H1 (cell line): ENCODE results near the gene TAC4. TPM values are rescaled to one million over a fixed set of nuclear protein-coding genes. Genes with fewer than 3 reads are reported as not detected.

Experiments used
- CTCF ChIA-PET: fragments of 300-600 bp; sonication (Branson Sonifier 250); formaldehyde crosslinking; loops from one replicate; lab custom pipeline; 2021; ENCODE audit not compliant: partially characterized antibody; lab: Charles Lee
- POLR2A ChIA-PET: fragments of 300-600 bp; sonication (Branson Sonifier 250); formaldehyde crosslinking; loops from one replicate; lab custom pipeline; 2021; ENCODE audit warnings: inconsistent platforms; ENCODE audit not compliant: partially characterized antibody; lab: Charles Lee
- DNase-seq, 2 experiments: peaks; one replicate each; pipeline versions ENCODE4 v3.0.0 to v3.0.0-alpha.2; 2010 to 2022; ENCODE audit warnings: low spot score in 2 of 2, low read depth in 1 of 2, mixed read lengths in 1 of 2
- FAIRE-seq: peaks from 2 replicates; lab custom pipeline; 2011; peaks lifted over from hg19 to GRCh38; lab: Jason Lieb, UNC
- H2AFZ ChIP-seq: 2 replicates; pipeline ENCODE4 v1.8.1; 2012; ENCODE audit warnings: low read length, inconsistent platforms
- H2AK5ac ChIP-seq: 2 replicates; pipeline ENCODE4 v1.6.1; 2013; ENCODE audit warnings: low read depth, low read length
- H2BK120ac ChIP-seq: replicated peaks from 2 replicates; pipeline ENCODE3; 2013; ENCODE audit warnings: low read depth, low read length, inconsistent platforms
- H2BK12ac ChIP-seq: 2 replicates; pipeline ENCODE4 v1.6.1; 2013; ENCODE audit warnings: low read depth, low read length
- H2BK15ac ChIP-seq: 2 replicates; pipeline ENCODE4 v1.6.1; 2013; ENCODE audit warnings: low read length
- H2BK20ac ChIP-seq: 2 replicates; pipeline ENCODE4 v1.6.1; 2013; ENCODE audit warnings: low read length
- H2BK5ac ChIP-seq: 2 replicates; pipeline ENCODE4 v1.6.1; 2013; ENCODE audit warnings: low read depth, low read length
- H3K14ac ChIP-seq: 2 replicates; pipeline ENCODE4 v1.6.1; 2013; ENCODE audit warnings: inconsistent platforms; ENCODE audit not compliant: insufficient read length
- H3K18ac ChIP-seq: 2 replicates; pipeline ENCODE4 v1.6.1; 2013; ENCODE audit warnings: low read length; ENCODE audit errors: extremely low read depth
- H3K23ac ChIP-seq: 2 replicates; pipeline ENCODE4 v1.6.1; 2013; ENCODE audit warnings: inconsistent platforms; ENCODE audit not compliant: insufficient read length
- H3K23me2 ChIP-seq: 2 replicates; pipeline ENCODE4 v1.6.1; 2013; ENCODE audit warnings: low read depth, low read length
- H3K27ac ChIP-seq: 2 replicates; pipeline ENCODE4 v1.6.1; 2011; ENCODE audit warnings: low read depth, low read length, inconsistent platforms
- H3K27me3 ChIP-seq, 4 experiments: replicated peaks in 1 of 4; 1 replicate in 1 of 4; 2 replicates in 3 of 4; pipeline versions ENCODE4 v1.6.1 to v1.8.1; 2011 to 2013; ENCODE audit warnings: low read length in 3 of 4, mild to moderate bottlenecking in 3 of 4, inconsistent platforms in 2 of 4, mixed read lengths in 2 of 4, moderate library complexity in 1 of 4; ENCODE audit not compliant: control insufficient read depth in 3 of 4, insufficient read depth in 3 of 4; ENCODE audit errors: extremely low read depth in 1 of 4
- H3K36me3 ChIP-seq, 4 experiments: 2 replicates each; pipeline versions ENCODE4 v1.6.1 to v1.8.1; 2011 to 2013; ENCODE audit warnings: mild to moderate bottlenecking in 4 of 4, low read length in 3 of 4, moderate library complexity in 2 of 4, control low read depth in 1 of 4, inconsistent platforms in 1 of 4; ENCODE audit not compliant: insufficient read depth in 4 of 4, control insufficient read depth in 2 of 4
- H3K4ac ChIP-seq: replicated peaks from 2 replicates; pipeline ENCODE3; 2013; ENCODE audit warnings: low read length, low read depth, mixed read lengths, inconsistent platforms; ENCODE audit not compliant: insufficient read length
- H3K4me1 ChIP-seq, 4 experiments: replicated peaks in 1 of 4; 1 replicate in 1 of 4; 2 replicates in 3 of 4; pipeline versions ENCODE4 v1.6.1 to v1.8.1; 2011 to 2013; ENCODE audit warnings: low read length in 3 of 4, inconsistent platforms in 2 of 4, mixed read lengths in 1 of 4; ENCODE audit not compliant: insufficient read depth in 4 of 4, control insufficient read depth in 3 of 4
- H3K4me2 ChIP-seq, 2 experiments: 2 replicates each; pipeline versions ENCODE4 v1.6.1 to v1.8.1; 2011 to 2013; ENCODE audit warnings: low read depth in 2 of 2, low read length in 2 of 2, control low read depth in 1 of 2, inconsistent platforms in 1 of 2, mild to moderate bottlenecking in 1 of 2; ENCODE audit not compliant: insufficient read depth in 1 of 2
- H3K4me3 ChIP-seq, 4 experiments: fragments of 200-600, 300-600 bp in 1 of 4; sonication (generic), shearing (Covaris generic), sonication (Bioruptor Twin) in 1 of 4; 2 replicates each; pipeline versions ENCODE4 v1.5.1 to v1.8.1; 2011 to 2016; ENCODE audit warnings: low read length in 4 of 4, low read depth in 3 of 4, control low read depth in 2 of 4, inconsistent platforms in 2 of 4, mild to moderate bottlenecking in 2 of 4, mixed read lengths in 1 of 4, moderate library complexity in 1 of 4; ENCODE audit not compliant: insufficient read depth in 2 of 4; ENCODE audit errors: extremely low read depth in 1 of 4
- H3K56ac ChIP-seq: replicated peaks from 2 replicates; pipeline ENCODE3; 2013; ENCODE audit warnings: low read depth, mild to moderate bottlenecking, mixed read lengths, low read length, inconsistent platforms; ENCODE audit not compliant: insufficient read length
- H3K79me1 ChIP-seq: 2 replicates; pipeline ENCODE4 v1.6.1; 2013; ENCODE audit warnings: low read depth, low read length, control low read depth
- H3K79me2 ChIP-seq, 2 experiments: 2 replicates each; pipeline versions ENCODE4 v1.6.1 to v1.8.1; 2012 to 2013; ENCODE audit warnings: low read length in 2 of 2, mild to moderate bottlenecking in 2 of 2, inconsistent platforms in 1 of 2; ENCODE audit not compliant: insufficient read depth in 2 of 2, control insufficient read depth in 1 of 2
- H3K9ac ChIP-seq, 4 experiments: replicated peaks in 1 of 4; 1 replicate in 1 of 4; 2 replicates in 3 of 4; pipeline versions ENCODE4 v1.6.1 to v1.8.1; 2011 to 2013; ENCODE audit warnings: low read depth in 3 of 4, low read length in 3 of 4, control low read depth in 2 of 4, mild to moderate bottlenecking in 2 of 4, moderate library complexity in 2 of 4, inconsistent platforms in 1 of 4; ENCODE audit errors: extremely low read depth in 1 of 4
- H3K9me3 ChIP-seq, 2 experiments: 2 replicates each; pipeline versions ENCODE4 v1.6.1 to v1.8.1; 2012 to 2013; ENCODE audit warnings: mild to moderate bottlenecking in 2 of 2, moderate library complexity in 2 of 2, control low read depth in 1 of 2, inconsistent platforms in 1 of 2, low read depth in 1 of 2, low read length in 1 of 2, mixed read lengths in 1 of 2; ENCODE audit not compliant: insufficient read depth in 2 of 2
- H4K20me1 ChIP-seq, 2 experiments: replicated peaks in 1 of 2; 2 replicates each; pipeline versions ENCODE3 to v1.8.1; 2011 to 2013; ENCODE audit warnings: inconsistent platforms in 2 of 2, low read length in 2 of 2, mild to moderate bottlenecking in 1 of 2; ENCODE audit not compliant: insufficient read depth in 2 of 2, control insufficient read depth in 1 of 2
- H4K5ac ChIP-seq: 2 replicates; pipeline ENCODE4 v1.6.1; 2013; ENCODE audit warnings: low read length, low read depth, mixed read lengths, inconsistent platforms; ENCODE audit not compliant: insufficient read length
- H4K8ac ChIP-seq: 2 replicates; pipeline ENCODE4 v1.8.0; 2013; ENCODE audit warnings: mild to moderate bottlenecking, moderate library complexity, low read length, inconsistent platforms; ENCODE audit not compliant: insufficient read depth; ENCODE audit errors: extremely low read depth
- H4K91ac ChIP-seq: replicated peaks from 2 replicates; pipeline ENCODE3; 2013; ENCODE audit warnings: low read length, mixed read lengths, inconsistent platforms; ENCODE audit not compliant: insufficient read length
- EZH2 ChIP-seq: fragments of 200-600 bp; sonication (generic); IDR thresholded peaks from 2 replicates; pipeline ENCODE4 v1.7.1; 2012; ENCODE audit warnings: low read depth, mild to moderate bottlenecking, moderate library complexity, low read length, inconsistent platforms; ENCODE audit not compliant: severe bottlenecking
- WGBS, 2 experiments: shearing (Covaris generic) in 1 of 2; methylation state at CpG; one replicate each; pipeline versions ENCODE4 v1.1.6 to v1.1.7; 2013 to 2015; ENCODE audit warnings: low lambda C conversion rate in 2 of 2, mixed read lengths in 2 of 2, inconsistent platforms in 1 of 2, low coverage in 1 of 2, missing lambda C conversion rate in 1 of 2; ENCODE audit not compliant: insufficient replicate concordance in 2 of 2, insufficient coverage in 1 of 2, insufficient read length in 1 of 2; ENCODE audit errors: extremely low coverage in 1 of 2, missing lambda C conversion rate in 1 of 2; 5-methylcytosine and 5-hydroxymethylcytosine counted together
- polyA plus RNA-seq, 7 experiments: library from polyadenylated mRNA; depleted of rRNA in 3 of 7; stranded (reverse) in 5 of 7; unstranded in 2 of 7; fragments of >200 nt in 5 of 7; fragments of 200-250 nt in 2 of 7; gene quantifications; 1 replicate in 5 of 7; 2 replicates in 1 of 7; 4 replicates in 1 of 7; pipeline versions ENCODE4 v1.2.1 to v1.2.3, GENCODE V29; 2011 to 2013; ENCODE audit warnings: missing spikeins in 2 of 7, mixed read lengths in 2 of 7
- total RNA-seq: library from RNA; stranded (reverse); fragmentation: NEBNext Ultra II Directional; extraction: Animal tissue kit (Norgen Biotek cat#: 25700); gene quantifications from 2 replicates; pipeline ENCODE4 v1.2.1, GENCODE V29; 2021

Gene TAC4
- total and polyA plus RNA-seq, 2 of the 8 experiments (the other 6 are each of a cell fraction or from before 2014, with no cell fraction given), result 0.15 TPM; not detected in 1

- CTCF ChIA-PET, result interaction anchor here (10.0 kb wide), 1 partner anchor 105 kb away, joined by 109 read pairs; the partner anchor contains the start of gene DLX3
- Histone ChIP-seq H4K91ac (no peak overlapping the region), H4K5ac (no peak overlapping the region), H3K79me2 (no peaks in the 10 kb centered on the region), H2BK120ac (no peak overlapping the region), H2BK12ac (0 out of 2 replicates have a peak overlapping the region, but pooled peaks have one; percentile 85), H3K18ac (no peak overlapping the region), H3K23me2 (no peaks in the 10 kb centered on the region; the same call in 1 of the 2 replicates), H3K23ac (no peak overlapping the region), H3K9me3 (no peaks in the 10 kb centered on the region), H3K4me2 (no peak overlapping the region; a peak in 1 of 4 replicates), H4K8ac (no peak overlapping the region), H3K4me1 (peaks cover 4 to 16% (median 13%) of the 10 kb centered on the region in 4 experiments), H2BK20ac (no peak overlapping the region), H2BK15ac (no peak overlapping the region), H3K79me1 (no peaks in the 10 kb centered on the region), H2BK5ac (no peak overlapping the region), H2AFZ (no peak overlapping the region), H4K20me1 (no peaks in the 10 kb centered on the region), H3K14ac (no peak overlapping the region), H3K4me3 (no peak overlapping the region), H3K27ac (no peak overlapping the region), H3K56ac (no peak overlapping the region), H3K4ac (no peak overlapping the region), H3K36me3 (no peaks in the 10 kb centered on the region), H2AK5ac (no peak overlapping the region), H3K27me3 (peaks cover 3 to 29% (median 24%) of the 10 kb centered on the region in 4 experiments), H3K9ac (no peak overlapping the region)
- POLR2A ChIA-PET, result no interaction called here
- 71% methylated on average over 10 of the region's 10 CpGs; no CpG with 5 or more reads in 1 of the 2 experiments for WGBS, 2 experiments
- no peak for FAIRE-seq
- no peak for DNase-seq
- no peak for TF ChIP-seq EZH2
Measured at GRCh38 chr17:49891694-49892389, 44.0 kb upstream of the TAC4 start.
